H1 (cell line): ENCODE measurements around the gene NEK2. TPM values are rescaled to one million over a fixed set of nuclear protein-coding genes. Genes with fewer than 3 reads are reported as not detected.

Experiments used
- NRF1 ChIP-seq: IDR thresholded peaks from 2 replicates; pipeline ENCODE4 v1.6.1; 2011; ENCODE audit warnings: mild to moderate bottlenecking, low read depth, low read length, improper control_type of control experiment
- SIN3A ChIP-seq, 2 experiments: IDR thresholded peaks in 1 of 2; conservative IDR thresholded peaks in 1 of 2; 2 replicates each; pipeline ENCODE4 v1.6.1; 2011 to 2012; ENCODE audit warnings: low read length in 2 of 2, improper control_type of control experiment in 1 of 2, low read depth in 1 of 2, mild to moderate bottlenecking in 1 of 2
- polyA plus RNA-seq, 7 experiments: library from polyadenylated mRNA; depleted of rRNA in 3 of 7; stranded (reverse) in 5 of 7; unstranded in 2 of 7; fragments of >200 nt in 5 of 7; fragments of 200-250 nt in 2 of 7; gene quantifications; 1 replicate in 5 of 7; 2 replicates in 1 of 7; 4 replicates in 1 of 7; pipeline versions ENCODE4 v1.2.1 to v1.2.3, GENCODE V29; 2011 to 2013; ENCODE audit warnings: missing spikeins in 2 of 7, mixed read lengths in 2 of 7
- total RNA-seq: library from RNA; stranded (reverse); fragmentation: NEBNext Ultra II Directional; extraction: Animal tissue kit (Norgen Biotek cat#: 25700); gene quantifications from 2 replicates; pipeline ENCODE4 v1.2.1, GENCODE V29; 2021

NEK2 gene
- total and polyA plus RNA-seq, 2 of the 8 experiments (the other 6 are each of a cell fraction or from before 2014, with no cell fraction given) = 8.4 to 22.9 TPM

DNA sequence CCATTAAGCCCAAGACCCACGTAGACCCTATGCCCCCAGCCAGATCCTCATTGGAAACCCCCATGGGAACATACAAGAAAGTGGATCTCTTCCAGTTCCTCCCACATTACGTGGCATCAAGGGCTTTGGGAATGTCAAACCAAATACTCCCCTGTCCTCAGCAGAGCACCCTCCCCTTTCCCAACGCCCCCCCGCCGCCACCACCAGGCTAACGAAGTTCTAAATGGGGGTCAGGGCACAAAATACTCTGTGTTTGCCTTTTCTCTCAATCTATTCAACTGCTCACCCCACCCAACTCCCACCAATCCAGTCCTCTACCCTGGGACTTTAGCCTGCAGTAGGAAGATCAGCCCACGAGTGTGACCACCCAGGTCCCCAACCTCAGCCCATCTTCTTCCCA lies 24.5 kb downstream of the NEK2 start (continued):
- TF ChIP-seq NRF1 = no peak
- TF ChIP-seq SIN3A (conservative IDR thresholded peaks at IDR 0.05 in 1 of 2, IDR thresholded peaks at IDR 0.05 in 1 of 2; ENCODE audit: low read depth in 1 of 2, low read length in 2 of 2) = no peak
- TF ChIP-seq, all 59 proteins: peak for 0
